Measurements from ENCODE around the gene FANCI.

Gene FANCI

DNA sequence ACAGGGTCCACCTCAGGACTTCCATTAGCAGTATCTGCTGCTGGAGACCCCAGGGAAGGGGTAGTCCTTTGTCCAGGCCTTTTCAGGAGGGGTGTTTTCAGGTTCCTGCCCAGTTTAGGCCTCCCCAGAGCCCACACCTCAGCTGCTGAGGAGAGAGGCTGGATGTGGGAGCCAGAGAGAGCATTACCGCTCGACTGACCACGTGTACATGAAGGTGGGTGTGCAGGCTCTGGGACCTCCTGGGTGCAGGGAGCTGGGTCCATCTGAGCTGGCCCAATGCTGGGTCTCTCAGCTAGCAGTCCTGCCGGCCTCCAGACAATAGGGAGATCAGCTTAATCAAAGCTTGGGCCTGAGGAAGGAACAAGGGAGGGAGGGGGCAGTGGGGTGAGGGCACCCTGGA lies 120.0 kb downstream of the FANCI start:
- no peak for DNase-seq

DNA sequence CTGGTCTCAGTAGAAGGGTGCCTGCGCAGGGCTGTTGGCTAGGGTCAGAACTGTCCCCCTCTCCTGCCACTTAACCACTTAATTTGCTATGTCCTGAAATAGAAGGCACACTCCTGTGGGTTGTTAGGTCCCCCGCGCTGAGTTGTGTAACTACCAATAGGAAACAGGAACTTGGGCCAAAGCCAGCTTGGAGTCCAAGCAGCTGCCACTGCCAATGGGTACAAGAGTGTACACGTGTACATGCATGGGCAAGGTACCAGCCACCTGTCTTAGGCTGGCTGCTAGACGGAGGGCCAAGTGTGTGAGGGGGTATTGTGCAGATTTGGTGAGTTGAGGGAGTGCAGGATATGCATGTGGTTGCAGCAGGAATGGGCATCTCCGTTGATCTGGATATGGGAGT lies 120.6 kb downstream of the FANCI start:
- no peak for DNase-seq

DNA sequence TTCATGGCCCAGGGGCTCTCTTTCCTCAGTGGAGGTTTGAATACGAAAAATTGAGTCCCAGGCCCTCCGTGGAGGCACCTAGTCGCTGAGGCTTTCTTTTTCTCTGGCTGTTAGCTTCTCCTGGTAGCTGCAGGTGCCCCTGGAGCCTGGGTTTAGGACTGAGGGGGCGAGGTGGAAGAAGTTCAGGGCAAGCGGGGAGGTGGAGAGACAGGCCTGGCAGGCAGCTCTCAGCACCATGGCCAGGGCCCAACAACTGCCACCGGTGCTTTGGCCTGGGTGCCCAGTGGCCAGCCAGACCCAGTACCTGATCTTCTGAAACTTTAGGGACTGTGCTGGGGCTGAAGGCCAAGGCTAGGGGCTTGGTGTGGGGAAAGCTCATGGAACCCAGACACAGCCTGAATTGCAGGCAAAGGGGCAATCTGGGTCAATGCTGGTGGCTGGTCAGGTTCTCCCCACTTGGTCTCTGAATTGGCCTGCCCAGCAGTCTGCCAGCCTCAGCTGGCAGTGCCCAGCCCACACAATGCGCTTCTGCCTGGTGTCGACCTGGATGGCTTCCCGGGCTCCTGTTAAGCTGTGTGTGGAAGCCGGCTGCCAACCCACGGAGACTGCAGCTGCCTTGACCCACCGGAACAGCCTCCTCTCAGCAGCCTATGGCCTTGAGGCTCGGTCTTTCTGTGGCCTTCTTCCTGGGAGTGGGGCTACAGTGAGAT lies 121.1 kb downstream of the FANCI start:
- no peak for DNase-seq

DNA sequence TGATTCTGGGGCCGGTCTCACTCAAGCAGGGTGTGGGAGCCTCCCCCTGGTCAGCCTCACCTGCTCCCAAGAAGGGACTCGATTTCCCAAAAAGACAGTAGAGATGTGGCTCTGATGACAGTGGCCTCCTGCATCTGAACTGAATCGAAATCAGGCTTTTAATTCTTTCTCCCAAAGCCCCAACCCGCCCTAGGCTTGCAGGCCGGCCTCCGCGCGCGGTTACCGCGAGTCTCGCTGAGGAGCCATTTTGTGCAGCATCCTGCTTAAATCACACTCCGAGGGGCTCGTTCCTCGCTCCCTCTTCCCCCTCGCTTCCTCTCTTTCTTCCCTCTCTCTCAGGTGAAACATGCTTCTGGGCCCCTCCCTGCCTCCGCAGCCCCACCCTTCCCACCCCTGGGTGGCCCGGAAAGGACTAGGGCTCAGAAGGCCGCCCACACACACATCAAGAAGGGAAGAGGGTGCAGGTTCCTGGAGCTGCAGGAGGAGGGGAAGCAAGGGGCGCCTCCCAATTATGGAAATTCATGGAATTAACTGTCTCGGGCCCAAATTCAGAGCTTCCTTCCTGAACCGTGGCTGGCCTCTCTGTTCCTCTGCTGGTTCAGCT lies 121.8 kb downstream of the FANCI start:
- DNase-seq: no peak
